COLO668 (cell line): ENCODE results near the gene CAMTA1.
"Not testable (repeated sequence)": the region's sequence is repeated elsewhere in the genome, so short reads cannot be mapped to it uniquely, and the experiment has no call there.

Experiments
- DNase-seq: peaks from one replicate; lab custom pipeline; 2025; ENCODE audit not compliant: unreplicated experiment; lab: John Stamatoyannopoulos, UW

Gene CAMTA1

GRCh38 chr1:7689307-7689706 is 904.1 kb downstream of the CAMTA1 start:
- DNase-seq = not testable (repeated sequence)

- DNase-seq = no peak
These were observed 904.8 kb downstream of the CAMTA1 start for GRCh38 chr1:7690076-7690475.

GRCh38 chr1:7690496-7691182 is 905.4 kb downstream of the CAMTA1 start:
- peak; percentile 34 for DNase-seq

GRCh38 chr1:7691576-7691975 is 906.3 kb downstream of the CAMTA1 start:
- DNase-seq = no peak

- DNase-seq = no peak
These were observed 906.8 kb downstream of the CAMTA1 start for GRCh38 chr1:7692005-7692404.

- DNase-seq = not testable (repeated sequence)
These were observed 907.8 kb downstream of the CAMTA1 start for GRCh38 chr1:7693037-7693436.

- no peak for DNase-seq
These were observed 908.4 kb downstream of the CAMTA1 start for GRCh38 chr1:7693662-7694061.

- DNase-seq = no peak
These were observed 909.6 kb downstream of the CAMTA1 start for GRCh38 chr1:7694600-7695496.

- DNase-seq = no peak
These were observed 910.4 kb downstream of the CAMTA1 start for GRCh38 chr1:7695497-7696117.

- no peak for DNase-seq
These were observed 913.4 kb downstream of the CAMTA1 start for GRCh38 chr1:7698641-7699040.

GRCh38 chr1:7702365-7702764 is 917.1 kb downstream of the CAMTA1 start:
- no peak for DNase-seq

GRCh38 chr1:7703321-7704213 is 918.3 kb downstream of the CAMTA1 start:
- peak; percentile 71 for DNase-seq

GRCh38 chr1:7704214-7705047 is 919.2 kb downstream of the CAMTA1 start:
- DNase-seq = peak; percentile 99

GRCh38 chr1:7705048-7705907 is 920.0 kb downstream of the CAMTA1 start:
- DNase-seq = peak; percentile 54

GRCh38 chr1:7705908-7706216 is 920.6 kb downstream of the CAMTA1 start:
- DNase-seq = no peak

GRCh38 chr1:7707527-7707926 is 922.3 kb downstream of the CAMTA1 start:
- no peak for DNase-seq

GRCh38 chr1:7708065-7708464 is 922.8 kb downstream of the CAMTA1 start:
- not testable (repeated sequence) for DNase-seq

GRCh38 chr1:7710859-7711258 is 925.6 kb downstream of the CAMTA1 start:
- no peak for DNase-seq

GRCh38 chr1:7712731-7713323 is 927.6 kb downstream of the CAMTA1 start:
- no peak for DNase-seq
